HG02884 (cell line): ENCODE measurements around the gene TRDMT1.

Experiments used
- ATAC-seq: cut with Tn5 transposase; IDR thresholded peaks from one replicate; pipeline ENCODE4 v1.9.1; 2021; ENCODE audit warnings: mild to moderate bottlenecking, moderate library complexity; ENCODE audit not compliant: unreplicated experiment

TRDMT1 gene

GRCh38 chr10:17213646-17214349, 12.3 kb upstream of the TRDMT1 start:
- ATAC-seq: no peak

GRCh38 chr10:17212802-17213221, 11.3 kb upstream of the TRDMT1 start:
- ATAC-seq: no peak

GRCh38 chr10:17210361-17210760, 8.9 kb upstream of the TRDMT1 start:
- ATAC-seq: no peak

- ATAC-seq: no peak
These were observed 8.4 kb upstream of the TRDMT1 start for GRCh38 chr10:17209881-17210280.

- ATAC-seq: no peak
These were observed 7.8 kb upstream of the TRDMT1 start for GRCh38 chr10:17209302-17209701.

GRCh38 chr10:17208476-17208875, 7.0 kb upstream of the TRDMT1 start:
- ATAC-seq: no peak

GRCh38 chr10:17206210-17206709, 4.8 kb upstream of the TRDMT1 start:
- no peak for ATAC-seq

- no peak for ATAC-seq
These were observed 1.9 kb upstream of the TRDMT1 start for GRCh38 chr10:17203416-17203815.

- ATAC-seq: no peak
These were observed 1.5 kb upstream of the TRDMT1 start for GRCh38 chr10:17202999-17203398.

- no peak for ATAC-seq
These were observed 1.0 kb upstream of the TRDMT1 start for GRCh38 chr10:17202506-17202905.

GRCh38 chr10:17201794-17202116, 283 bp upstream of the TRDMT1 start:
- ATAC-seq: no peak

GRCh38 chr10:17200001-17200911, 1.2 kb downstream of the TRDMT1 start:
- no peak for ATAC-seq

- no peak for ATAC-seq
These were observed 2.1 kb downstream of the TRDMT1 start for GRCh38 chr10:17199351-17199804.

GRCh38 chr10:17196573-17196972, 4.9 kb downstream of the TRDMT1 start:
- ATAC-seq: no peak

- no peak for ATAC-seq
These were observed 5.4 kb downstream of the TRDMT1 start for GRCh38 chr10:17196045-17196444.

GRCh38 chr10:17195083-17195482, 6.4 kb downstream of the TRDMT1 start:
- no peak for ATAC-seq

- no peak for ATAC-seq
These were observed 10.9 kb downstream of the TRDMT1 start for GRCh38 chr10:17190602-17191001.

- no peak for ATAC-seq
These were observed 12.8 kb downstream of the TRDMT1 start for GRCh38 chr10:17188644-17189172.

GRCh38 chr10:17185873-17186272, 15.6 kb downstream of the TRDMT1 start:
- no peak for ATAC-seq

- ATAC-seq: no peak
These were observed 18.4 kb downstream of the TRDMT1 start for GRCh38 chr10:17183110-17183509.

- no peak for ATAC-seq
These were observed 19.7 kb downstream of the TRDMT1 start for GRCh38 chr10:17181751-17182150.

- no peak for ATAC-seq
These were observed 20.4 kb downstream of the TRDMT1 start for GRCh38 chr10:17181110-17181509.
